Motor neuron (in vitro differentiated cells): ENCODE measurements around the gene CRYBG1. TPM values are rescaled to one million over a fixed set of nuclear protein-coding genes. Genes with fewer than 3 reads are reported as not detected.

Source experiments
- ATAC-seq, 8 experiments: fragments of 200-7000 bp; cut with Tn5 transposase; replicated peaks in 6 of 8; 2 replicates each; pipeline ENCODE4 v1.8.0; 2021; ENCODE audit warnings: mild to moderate bottlenecking in 8 of 8, moderate library complexity in 8 of 8
- H3K27ac ChIP-seq, 2 donors: fragments of 250-450 bp; sonication (Bioruptor Pico); 2 replicates each; pipeline ENCODE4 v1.9.0; 2021; ENCODE audit warnings: antibody characterized with exemption in 2 of 2, mild to moderate bottlenecking in 2 of 2, moderate library complexity in 1 of 2
- H3K4me1 ChIP-seq, 2 donors: fragments of 250-450 bp; sonication (Bioruptor Pico); replicated peaks in 1 of 2; 2 replicates each; pipeline ENCODE4 v1.6.1; 2021; ENCODE audit warnings: antibody characterized with exemption in 2 of 2, mild to moderate bottlenecking in 2 of 2, moderate library complexity in 1 of 2
- H3K4me3 ChIP-seq, 5 donors: fragments of 250-450 bp; sonication (Bioruptor Pico); 2 replicates each; pipeline ENCODE4 v1.9.0; 2021; ENCODE audit warnings: antibody characterized with exemption in 5 of 5, mild to moderate bottlenecking in 5 of 5, moderate library complexity in 4 of 5
- WGBS, 10 experiments: fragments of 450-650 bp; shearing (Covaris generic); methylation state at CpG; one replicate each; pipeline ENCODE4 v1.0.0; 2022; 5-methylcytosine and 5-hydroxymethylcytosine counted together
- in situ Hi-C, 9 experiments: fragments of 400-800 bp; cut with MboI; loops; one replicate each; pipeline ENCODE4 v1.15.0; 2021; ENCODE audit warnings: low sequenced_read_pairs in 9 of 9, low pct_unique_long_range_greater_than_20kb in 2 of 9; ENCODE audit not compliant: unreplicated experiment in 9 of 9
- total RNA-seq, 8 experiments: library from RNA; unstranded; fragments of 300-600 nt; gene quantifications; 2 replicates each; pipeline versions ENCODE4 v1.2.3 to v1.2.4, GENCODE V29; 2022

CRYBG1 gene
- total RNA-seq, 8 experiments from 2014 or later = 0.42 to 11.6 (median 0.67) TPM

GRCh38 chr6:106476331-106477105 lies 116.0 kb downstream of the CRYBG1 start:
- 25 to 100% (median 68%) methylated on average over 1 to 2 of the region's 2 CpGs for WGBS, 10 experiments
- in situ Hi-C loops = no loop called here

GRCh38 chr6:106477146-106477545 lies 116.6 kb downstream of the CRYBG1 start:
- no peak overlapping the region for H3K27ac ChIP-seq
- in situ Hi-C loops = no loop called here
- no peaks in the 10 kb centered on the region for H3K4me1 ChIP-seq
- no peak for ATAC-seq
- 47 to 97% (median 80%) methylated on average over 1 to 3 of the region's 3 CpGs for WGBS, 10 experiments
- no peak overlapping the region for H3K4me3 ChIP-seq

More at GRCh38 chr6:106476331-106477105, 116.0 kb downstream of the CRYBG1 start:
- H3K27ac ChIP-seq = no peak overlapping the region
- ATAC-seq = peak in 1 of 8 experiments; percentile 33
- H3K4me3 ChIP-seq = no peak overlapping the region
- H3K4me1 ChIP-seq = no peaks in the 10 kb centered on the region

- no peak overlapping the region for H3K4me3 ChIP-seq
- ATAC-seq = no peak
- H3K27ac ChIP-seq = no peak overlapping the region
- 20 to 100% (median 80%) methylated on average over 1 to 5 of the region's 6 CpGs; no CpG with 5 or more reads in 1 of the 10 experiments for WGBS, 10 experiments
- H3K4me1 ChIP-seq = no peaks in the 10 kb centered on the region
- in situ Hi-C loops = no loop called here
These were observed 117.3 kb downstream of the CRYBG1 start for GRCh38 chr6:106477790-106478189.

DNA sequence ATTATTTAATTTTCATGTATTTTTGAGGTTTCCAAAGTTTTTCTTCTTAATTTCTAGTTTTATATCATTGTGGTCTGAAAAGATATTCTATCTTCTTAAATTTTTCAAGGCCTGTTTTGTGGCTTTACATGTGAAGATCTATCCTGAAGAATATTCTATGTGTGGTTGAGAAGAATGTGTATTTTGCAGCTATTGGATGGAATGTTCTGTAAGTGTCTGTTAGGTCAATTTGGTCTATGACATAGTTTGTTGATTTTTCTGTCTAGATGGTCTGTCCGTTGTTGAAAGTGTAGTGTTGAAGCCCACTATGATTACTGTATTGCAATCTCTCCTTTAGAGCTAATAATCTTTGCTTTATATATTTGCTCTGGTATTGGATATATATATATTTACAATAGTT lies 125.7 kb downstream of the CRYBG1 start:
- Histone ChIP-seq H3K4me3 (no peak overlapping the region), H3K27ac (no peak overlapping the region), H3K4me1 (no peaks in the 10 kb centered on the region)
- 0 to 100% (median 83%) methylated on average over 1 of the region's 1 CpG; no CpG with 5 or more reads in 3 of the 10 experiments for WGBS, 10 experiments
- in situ Hi-C loops = no loop called here
- no peak for ATAC-seq

DNA sequence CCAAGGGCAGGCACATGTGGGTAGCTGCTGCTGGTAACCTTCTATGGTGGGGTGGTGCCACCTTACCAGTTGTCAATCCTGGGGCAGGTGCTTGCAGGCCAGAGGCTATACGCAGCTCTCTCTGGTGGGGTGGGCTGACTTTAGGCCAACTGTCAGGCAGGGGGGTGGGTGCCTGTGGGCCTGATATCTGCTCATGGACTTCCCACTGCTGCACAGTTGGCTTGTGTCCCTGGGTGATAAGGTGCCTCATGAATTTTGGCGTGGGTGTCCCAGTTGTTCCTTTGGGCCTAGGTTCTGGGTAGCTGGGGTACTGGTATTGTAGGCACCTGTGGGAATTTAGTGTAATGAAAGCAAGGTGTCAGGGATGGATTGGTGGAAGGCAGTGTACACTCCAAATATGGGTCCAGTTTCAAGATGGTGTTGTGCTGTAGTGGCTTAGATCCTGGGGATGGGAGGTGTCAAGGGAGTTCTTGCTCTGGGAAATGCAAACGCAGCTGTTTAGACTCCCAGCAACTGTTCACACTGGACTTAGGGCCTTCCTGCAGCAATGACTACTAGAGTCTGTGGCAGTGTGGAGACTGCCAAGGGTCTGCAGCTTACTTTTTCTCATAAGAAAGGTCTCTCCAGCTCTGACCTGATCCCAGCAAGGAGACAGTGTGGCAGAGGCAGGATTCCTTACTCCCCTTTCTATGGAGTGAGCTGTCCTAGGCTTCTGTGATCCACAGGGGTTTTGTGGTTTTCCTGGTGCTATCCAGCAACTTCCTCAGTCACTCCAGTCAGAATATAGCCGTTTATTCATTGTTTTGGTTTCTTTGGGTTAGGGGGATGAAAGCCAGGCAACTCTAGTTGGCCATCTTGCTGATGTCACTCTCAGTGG lies 128.2 kb downstream of the CRYBG1 start:
- in situ Hi-C loops = no loop called here
- WGBS, 10 experiments = 0 to 65% (median 50%) methylated on average over 1 to 2 of the region's 4 CpGs; no CpG with 5 or more reads in 4 of the 10 experiments
- no peaks in the 10 kb centered on the region for H3K4me1 ChIP-seq
- ATAC-seq = no peak
- no peak overlapping the region for H3K4me3 ChIP-seq
- H3K27ac ChIP-seq = no peak overlapping the region

GRCh38 chr6:106490030-106490429 lies 129.5 kb downstream of the CRYBG1 start:
- 0 to 100% (median 76%) methylated on average over 1 of the region's 1 CpG for WGBS, 10 experiments
- H3K4me3 ChIP-seq = no peak overlapping the region
- in situ Hi-C loops = no loop called here
- H3K4me1 ChIP-seq = no peaks in the 10 kb centered on the region
- H3K27ac ChIP-seq = no peak overlapping the region
- no peak for ATAC-seq

DNA sequence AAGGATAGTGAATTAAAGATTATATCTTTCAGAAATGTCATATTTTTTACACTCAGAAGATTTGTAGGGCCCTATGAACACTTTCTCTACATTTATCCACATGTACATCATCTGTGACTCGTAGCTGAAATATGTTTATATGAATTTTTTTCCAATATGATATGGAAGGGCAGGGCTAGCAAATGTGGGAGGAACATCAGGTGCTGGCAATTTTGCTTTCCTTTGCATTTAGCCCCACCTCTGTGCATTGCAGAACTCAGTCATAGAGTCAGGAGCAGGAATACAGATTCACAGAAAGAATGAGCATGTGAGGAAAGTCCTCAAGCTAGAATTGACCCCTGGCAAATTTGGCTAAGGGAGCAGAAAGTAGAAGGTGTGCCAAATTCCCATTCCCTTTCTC lies 129.9 kb downstream of the CRYBG1 start:
- no peak overlapping the region for H3K4me3 ChIP-seq
- H3K4me1 ChIP-seq = no peaks in the 10 kb centered on the region
- ATAC-seq = peak in 1 of 8 experiments; percentile 22
- H3K27ac ChIP-seq = no peak overlapping the region
- 0 to 78% (median 25%) methylated on average over 1 of the region's 1 CpG; no CpG with 5 or more reads in 1 of the 10 experiments for WGBS, 10 experiments
- in situ Hi-C loops = no loop called here

GRCh38 chr6:106490974-106491373 lies 130.5 kb downstream of the CRYBG1 start:
- no peak for ATAC-seq
- 60 to 100% (median 79%) methylated on average over 1 to 3 of the region's 3 CpGs; no CpG with 5 or more reads in 1 of the 10 experiments for WGBS, 10 experiments
- no peaks in the 10 kb centered on the region for H3K4me1 ChIP-seq
- in situ Hi-C loops = no loop called here
- no peak overlapping the region for H3K4me3 ChIP-seq
- H3K27ac ChIP-seq = no peak overlapping the region

DNA sequence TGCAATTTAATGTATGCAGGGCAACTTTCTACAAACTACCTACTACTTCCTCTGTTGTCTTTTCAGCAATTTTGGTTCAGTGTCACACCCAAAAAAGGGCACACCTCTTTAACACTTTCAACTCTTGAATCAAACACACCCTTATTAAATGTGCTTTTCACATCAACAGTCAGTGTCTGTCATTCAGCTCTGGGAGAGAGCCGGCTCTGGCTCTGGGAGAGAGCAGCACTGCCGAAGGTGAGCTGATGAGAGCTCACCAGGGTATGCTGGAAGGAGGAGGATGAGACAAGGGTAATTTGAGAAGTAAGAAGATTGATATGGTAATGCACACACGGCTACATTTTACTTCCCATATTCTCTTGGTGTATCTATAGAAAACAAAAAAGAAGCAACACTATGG lies 134.5 kb downstream of the CRYBG1 start:
- 0 to 60% (median 22%) methylated on average over 1 to 3 of the region's 3 CpGs; no CpG with 5 or more reads in 2 of the 10 experiments for WGBS, 10 experiments
- Histone ChIP-seq H3K4me3 (no peak overlapping the region), H3K27ac (no peak overlapping the region), H3K4me1 (no peaks in the 10 kb centered on the region)
- ATAC-seq = no peak
- in situ Hi-C loops = no loop called here

GRCh38 chr6:106496823-106497222 lies 136.3 kb downstream of the CRYBG1 start:
- peak in 1 of 8 experiments; percentile 12 for ATAC-seq
- in situ Hi-C loops = no loop called here
- no peak overlapping the region for H3K27ac ChIP-seq
- no peak overlapping the region for H3K4me3 ChIP-seq
- 17 to 100% (median 83%) methylated on average over 1 to 4 of the region's 6 CpGs; no CpG with 5 or more reads in 1 of the 10 experiments for WGBS, 10 experiments
- no peaks in the 10 kb centered on the region for H3K4me1 ChIP-seq

- 0 to 100% (median 71%) methylated on average over 1 to 3 of the region's 3 CpGs; no CpG with 5 or more reads in 2 of the 10 experiments for WGBS, 10 experiments
- H3K4me1 ChIP-seq = no peaks in the 10 kb centered on the region
- H3K27ac ChIP-seq = no peak overlapping the region
- ATAC-seq = no peak
- H3K4me3 ChIP-seq = no peak overlapping the region
- in situ Hi-C loops = no loop called here
These were observed 141.4 kb downstream of the CRYBG1 start for GRCh38 chr6:106501960-106502371.

DNA sequence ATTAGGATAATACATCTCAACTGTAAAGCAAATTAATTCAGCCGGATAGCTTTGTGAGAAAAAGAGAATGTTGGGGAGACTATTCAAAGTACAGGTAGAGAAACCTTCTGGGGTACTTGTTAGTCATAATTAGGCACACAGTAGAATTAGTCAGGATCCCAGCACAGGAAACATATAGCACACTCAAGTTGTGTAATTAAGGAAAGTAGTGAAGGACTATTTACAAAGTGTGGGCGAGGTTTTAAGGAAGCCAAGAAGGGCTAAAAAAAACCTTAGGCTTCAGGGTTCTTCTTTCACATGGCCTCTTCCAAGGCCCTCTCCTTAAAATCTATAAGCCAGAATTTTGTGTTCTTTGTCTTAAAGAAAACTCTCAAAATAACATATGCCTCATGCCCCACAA lies 142.0 kb downstream of the CRYBG1 start:
- Histone ChIP-seq H3K4me1 (no peaks in the 10 kb centered on the region), H3K4me3 (no peak overlapping the region), H3K27ac (no peak overlapping the region)
- no peak for ATAC-seq
- in situ Hi-C loops = no loop called here
- 67 to 100% (median 95%) methylated on average over 1 to 2 of the region's 2 CpGs for WGBS, 10 experiments

DNA sequence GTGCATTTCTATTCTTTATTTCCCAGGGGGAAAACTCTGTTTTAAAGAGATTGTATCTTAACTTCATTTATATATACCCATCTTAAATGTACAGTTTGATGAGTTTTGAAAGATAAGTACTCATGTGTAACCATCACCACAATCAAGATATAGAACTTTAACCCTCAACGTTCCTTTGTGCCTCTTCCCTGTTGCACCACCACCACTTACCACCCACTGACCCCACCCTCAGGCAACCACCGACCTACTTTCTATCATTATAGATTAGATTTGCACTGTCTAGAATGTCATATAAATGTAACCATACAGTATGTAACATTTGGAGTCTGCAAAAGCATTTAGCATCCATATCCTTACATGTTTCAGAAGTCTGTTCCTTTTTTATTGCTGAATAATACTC lies 147.8 kb downstream of the CRYBG1 start:
- Histone ChIP-seq H3K4me1 (peaks cover 3 to 11% of the 10 kb centered on the region in 2 donors), H3K4me3 (no peak overlapping the region), H3K27ac (no peak overlapping the region)
- 80 to 100% (median 94%) methylated on average over 1 to 2 of the region's 2 CpGs; no CpG with 5 or more reads in 2 of the 10 experiments for WGBS, 10 experiments
- in situ Hi-C loops = no loop called here
- no peak for ATAC-seq
